Measurements from ENCODE around the gene CILP2.

DNA sequence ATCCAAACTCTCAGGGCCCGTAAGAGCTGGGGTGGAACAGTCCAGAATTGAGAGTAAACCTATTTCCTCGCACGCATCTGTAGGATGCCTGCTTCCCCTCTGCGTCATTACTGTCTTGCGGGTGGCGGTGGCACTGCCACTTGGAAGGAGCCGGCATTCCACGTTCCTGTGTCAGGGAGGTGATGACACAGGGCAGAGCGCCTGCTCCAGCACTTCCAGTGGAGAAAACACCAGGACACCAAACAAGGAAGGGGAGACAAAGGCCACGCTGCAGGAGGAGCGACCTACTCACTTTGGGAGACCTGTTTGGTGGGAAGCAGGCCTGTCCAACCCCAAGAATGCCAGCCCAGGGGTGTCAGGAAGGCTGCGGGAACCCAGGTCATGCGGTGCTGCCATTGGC lies 43.3 kb downstream of the CILP2 start:
- TF ChIP-seq, protein P1, sequence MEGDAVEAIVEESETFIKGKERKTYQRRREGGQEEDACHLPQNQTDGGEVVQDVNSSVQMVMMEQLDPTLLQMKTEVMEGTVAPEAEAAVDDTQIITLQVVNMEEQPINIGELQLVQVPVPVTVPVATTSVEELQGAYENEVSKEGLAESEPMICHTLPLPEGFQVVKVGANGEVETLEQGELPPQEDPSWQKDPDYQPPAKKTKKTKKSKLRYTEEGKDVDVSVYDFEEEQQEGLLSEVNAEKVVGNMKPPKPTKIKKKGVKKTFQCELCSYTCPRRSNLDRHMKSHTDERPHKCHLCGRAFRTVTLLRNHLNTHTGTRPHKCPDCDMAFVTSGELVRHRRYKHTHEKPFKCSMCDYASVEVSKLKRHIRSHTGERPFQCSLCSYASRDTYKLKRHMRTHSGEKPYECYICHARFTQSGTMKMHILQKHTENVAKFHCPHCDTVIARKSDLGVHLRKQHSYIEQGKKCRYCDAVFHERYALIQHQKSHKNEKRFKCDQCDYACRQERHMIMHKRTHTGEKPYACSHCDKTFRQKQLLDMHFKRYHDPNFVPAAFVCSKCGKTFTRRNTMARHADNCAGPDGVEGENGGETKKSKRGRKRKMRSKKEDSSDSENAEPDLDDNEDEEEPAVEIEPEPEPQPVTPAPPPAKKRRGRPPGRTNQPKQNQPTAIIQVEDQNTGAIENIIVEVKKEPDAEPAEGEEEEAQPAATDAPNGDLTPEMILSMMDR (conservative IDR thresholded peaks at IDR 0.05; ENCODE audit: low read length): no peak
- TF ChIP-seq EZH2phosphoT487 (IDR thresholded peaks at IDR 0.05; ENCODE audit: borderline replicate concordance): no peak
